Measurements from ENCODE around the gene ITGB6.
A peak's percentile ranks its signal among the peaks of the same experiment; 100 is the strongest.

The ITGB6 gene, protein sequence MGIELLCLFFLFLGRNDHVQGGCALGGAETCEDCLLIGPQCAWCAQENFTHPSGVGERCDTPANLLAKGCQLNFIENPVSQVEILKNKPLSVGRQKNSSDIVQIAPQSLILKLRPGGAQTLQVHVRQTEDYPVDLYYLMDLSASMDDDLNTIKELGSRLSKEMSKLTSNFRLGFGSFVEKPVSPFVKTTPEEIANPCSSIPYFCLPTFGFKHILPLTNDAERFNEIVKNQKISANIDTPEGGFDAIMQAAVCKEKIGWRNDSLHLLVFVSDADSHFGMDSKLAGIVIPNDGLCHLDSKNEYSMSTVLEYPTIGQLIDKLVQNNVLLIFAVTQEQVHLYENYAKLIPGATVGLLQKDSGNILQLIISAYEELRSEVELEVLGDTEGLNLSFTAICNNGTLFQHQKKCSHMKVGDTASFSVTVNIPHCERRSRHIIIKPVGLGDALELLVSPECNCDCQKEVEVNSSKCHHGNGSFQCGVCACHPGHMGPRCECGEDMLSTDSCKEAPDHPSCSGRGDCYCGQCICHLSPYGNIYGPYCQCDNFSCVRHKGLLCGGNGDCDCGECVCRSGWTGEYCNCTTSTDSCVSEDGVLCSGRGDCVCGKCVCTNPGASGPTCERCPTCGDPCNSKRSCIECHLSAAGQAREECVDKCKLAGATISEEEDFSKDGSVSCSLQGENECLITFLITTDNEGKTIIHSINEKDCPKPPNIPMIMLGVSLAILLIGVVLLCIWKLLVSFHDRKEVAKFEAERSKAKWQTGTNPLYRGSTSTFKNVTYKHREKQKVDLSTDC

DNA sequence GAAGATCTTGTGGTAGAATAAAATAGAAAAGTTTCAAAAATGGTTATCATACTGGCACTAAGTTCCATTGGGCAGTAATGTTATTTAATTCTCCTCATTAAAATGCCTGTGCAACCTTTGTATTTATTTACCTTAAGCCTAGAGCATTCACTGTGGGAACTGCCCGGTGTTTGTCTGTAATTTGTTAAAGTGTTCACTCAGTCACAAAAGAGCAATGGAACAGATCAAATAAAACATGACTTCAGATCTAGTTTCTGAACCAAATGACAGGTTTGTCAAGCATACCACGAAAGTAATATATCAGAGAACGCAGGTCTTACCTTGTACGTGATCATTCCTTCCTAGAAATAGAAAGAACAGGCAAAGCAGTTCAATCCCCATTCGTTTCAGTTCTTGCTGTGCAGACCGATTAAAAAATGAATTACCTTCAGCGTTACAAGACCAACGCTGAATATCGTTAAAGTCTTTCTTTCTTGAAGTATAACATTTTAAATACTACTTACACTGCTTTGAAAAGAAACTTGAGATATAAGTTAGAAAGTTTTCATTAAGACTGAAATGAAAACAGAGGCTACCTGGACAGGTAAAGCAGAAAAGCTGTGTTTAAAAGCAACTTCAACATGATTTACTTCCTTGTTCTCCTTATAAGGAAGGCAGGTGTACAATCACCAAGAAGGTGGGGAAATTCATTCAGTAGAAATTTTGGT is at the start of gene ITGB6:
Gene ITGB6 (minus strand): TSS at position 590 of the 707 bp plus-strand sequence. CDS start 209 bp downstream, at position 381.
- H3K9me3 ChIP-seq (ENCODE audit: control insufficient read depth, low read length) = no peaks in the 10 kb centered on the region
- H3K27me3 ChIP-seq (ENCODE audit: control insufficient read depth, insufficient read depth, low read length) = no peaks in the 10 kb centered on the region
- H3K4me1 ChIP-seq (ENCODE audit: control insufficient read depth, insufficient read depth, low read length) = peaks cover 14% of the 10 kb centered on the region
- H3K9ac ChIP-seq (ENCODE audit: low read length) = peak within 1 kb of the TSS; percentile 82
- H3K4me3 ChIP-seq (ENCODE audit: low read length) = peak within 1 kb of the TSS; percentile 39
- H3K36me3 ChIP-seq (ENCODE audit: control insufficient read depth, insufficient read depth, low read length) = no peaks in the 10 kb centered on the region

DNA sequence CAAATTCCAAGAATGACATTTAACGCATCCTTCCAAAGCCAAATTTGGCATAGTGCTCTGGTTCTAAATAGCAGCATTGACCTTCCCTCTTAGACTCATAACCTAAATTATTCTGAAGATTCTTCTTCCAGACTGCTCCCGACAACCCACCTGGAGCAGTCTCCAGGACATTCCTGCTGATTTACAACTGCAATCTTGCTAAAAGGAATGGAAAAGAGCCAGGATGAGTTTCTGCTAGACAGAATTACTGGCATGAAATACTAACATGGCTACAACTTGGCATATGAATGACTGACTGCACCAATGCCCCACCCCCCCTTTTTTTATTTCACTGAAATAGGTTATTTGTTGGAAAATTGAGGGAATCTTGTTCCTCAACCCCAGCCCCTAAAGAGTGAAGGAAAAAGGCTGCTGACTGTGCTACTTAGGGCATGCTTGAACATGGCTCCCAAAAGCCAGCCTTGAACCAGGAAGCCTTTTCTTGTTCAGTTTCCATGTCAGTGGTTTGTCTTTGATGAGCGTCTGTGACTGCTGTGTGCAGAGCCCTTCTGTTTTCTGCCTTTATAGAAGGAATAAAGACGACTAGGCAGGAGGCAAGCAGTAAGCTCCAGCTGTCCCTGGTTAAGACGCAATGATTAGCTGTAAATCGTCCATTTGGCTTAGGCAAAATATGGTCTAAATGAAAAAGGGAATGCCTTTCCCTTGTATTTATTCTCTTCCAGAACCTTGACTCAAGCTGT is 47.4 kb upstream of the ITGB6 start:
- peaks cover 20% of the 10 kb centered on the region for H3K4me1 ChIP-seq (ENCODE audit: control insufficient read depth, insufficient read depth, low read length)
- no peak overlapping the region for H3K9ac ChIP-seq (ENCODE audit: low read length)

GRCh38 chr2:160246356-160246755 is 46.3 kb upstream of the ITGB6 start:
- no peaks in the 10 kb centered on the region for H3K36me3 ChIP-seq (ENCODE audit: control insufficient read depth, insufficient read depth, low read length)
- no peak overlapping the region for H3K9ac ChIP-seq (ENCODE audit: low read length)
- H3K9me3 ChIP-seq (ENCODE audit: control insufficient read depth, low read length) = no peaks in the 10 kb centered on the region
- peaks cover 22% of the 10 kb centered on the region for H3K4me1 ChIP-seq (ENCODE audit: control insufficient read depth, insufficient read depth, low read length)
- H3K4me3 ChIP-seq (ENCODE audit: low read length) = no peak overlapping the region
- H3K27me3 ChIP-seq (ENCODE audit: control insufficient read depth, insufficient read depth, low read length) = no peaks in the 10 kb centered on the region

More for the DNA sequence above, 47.4 kb upstream of the ITGB6 start:
- H3K36me3 ChIP-seq (ENCODE audit: control insufficient read depth, insufficient read depth, low read length) = no peaks in the 10 kb centered on the region
- H3K9me3 ChIP-seq (ENCODE audit: control insufficient read depth, low read length) = no peaks in the 10 kb centered on the region
- no peaks in the 10 kb centered on the region for H3K27me3 ChIP-seq (ENCODE audit: control insufficient read depth, insufficient read depth, low read length)
- no peak overlapping the region for H3K4me3 ChIP-seq (ENCODE audit: low read length)

DNA sequence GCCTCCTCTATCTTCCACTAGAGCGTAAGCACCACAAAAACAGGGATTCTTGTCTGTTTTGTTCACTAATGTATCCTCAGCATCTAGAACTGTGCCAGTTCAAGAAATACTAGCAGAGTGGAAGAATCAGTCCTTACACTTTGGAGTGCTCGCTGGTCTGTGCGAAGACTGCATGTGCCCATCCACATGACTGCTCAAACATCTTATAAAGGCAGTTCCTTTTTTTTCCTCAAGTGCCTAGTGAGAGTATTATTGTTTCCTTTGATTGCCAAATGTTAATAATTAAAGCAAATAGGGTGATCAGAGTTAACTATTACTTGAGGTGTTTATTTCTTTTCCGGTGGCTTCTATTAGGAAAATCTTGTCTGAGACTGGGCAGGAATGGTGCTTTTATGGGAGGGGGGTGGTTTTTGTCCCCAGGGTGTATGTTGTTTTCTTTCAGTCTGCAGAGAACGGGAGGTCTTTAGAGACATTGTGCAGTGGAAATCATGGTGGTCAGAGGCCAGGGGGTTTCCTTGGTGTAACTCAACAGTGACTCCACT is 45.6 kb upstream of the ITGB6 start:
- Histone ChIP-seq H3K9ac (ENCODE audit: low read length) (no peak overlapping the region), H3K36me3 (ENCODE audit: control insufficient read depth, insufficient read depth, low read length) (no peaks in the 10 kb centered on the region), H3K9me3 (ENCODE audit: control insufficient read depth, low read length) (no peaks in the 10 kb centered on the region), H3K4me3 (ENCODE audit: low read length) (no peak overlapping the region), H3K27me3 (ENCODE audit: control insufficient read depth, insufficient read depth, low read length) (no peaks in the 10 kb centered on the region), H3K4me1 (ENCODE audit: control insufficient read depth, insufficient read depth, low read length) (peaks cover 25% of the 10 kb centered on the region)

GRCh38 chr2:160242893-160243564 is 43.0 kb upstream of the ITGB6 start:
- no peak overlapping the region for H3K9ac ChIP-seq (ENCODE audit: low read length)
- no peaks in the 10 kb centered on the region for H3K27me3 ChIP-seq (ENCODE audit: control insufficient read depth, insufficient read depth, low read length)
- H3K9me3 ChIP-seq (ENCODE audit: control insufficient read depth, low read length) = no peaks in the 10 kb centered on the region
- H3K4me1 ChIP-seq (ENCODE audit: control insufficient read depth, insufficient read depth, low read length) = peaks cover 31% of the 10 kb centered on the region
- H3K36me3 ChIP-seq (ENCODE audit: control insufficient read depth, insufficient read depth, low read length) = no peaks in the 10 kb centered on the region
- H3K4me3 ChIP-seq (ENCODE audit: low read length) = no peak overlapping the region

- Histone ChIP-seq H3K9ac (ENCODE audit: low read length) (no peak overlapping the region), H3K4me1 (ENCODE audit: control insufficient read depth, insufficient read depth, low read length) (peaks cover 31% of the 10 kb centered on the region), H3K4me3 (ENCODE audit: low read length) (no peak overlapping the region), H3K27me3 (ENCODE audit: control insufficient read depth, insufficient read depth, low read length) (no peaks in the 10 kb centered on the region), H3K9me3 (ENCODE audit: control insufficient read depth, low read length) (no peaks in the 10 kb centered on the region), H3K36me3 (ENCODE audit: control insufficient read depth, insufficient read depth, low read length) (no peaks in the 10 kb centered on the region)
These were observed 41.4 kb upstream of the ITGB6 start for GRCh38 chr2:160241251-160242137.

GRCh38 chr2:160239436-160239835 is 39.4 kb upstream of the ITGB6 start:
- Histone ChIP-seq H3K4me3 (ENCODE audit: low read length) (no peak overlapping the region), H3K9me3 (ENCODE audit: control insufficient read depth, low read length) (no peaks in the 10 kb centered on the region), H3K36me3 (ENCODE audit: control insufficient read depth, insufficient read depth, low read length) (no peaks in the 10 kb centered on the region), H3K27me3 (ENCODE audit: control insufficient read depth, insufficient read depth, low read length) (no peaks in the 10 kb centered on the region), H3K9ac (ENCODE audit: low read length) (no peak overlapping the region), H3K4me1 (ENCODE audit: control insufficient read depth, insufficient read depth, low read length) (peaks cover 25% of the 10 kb centered on the region)

DNA sequence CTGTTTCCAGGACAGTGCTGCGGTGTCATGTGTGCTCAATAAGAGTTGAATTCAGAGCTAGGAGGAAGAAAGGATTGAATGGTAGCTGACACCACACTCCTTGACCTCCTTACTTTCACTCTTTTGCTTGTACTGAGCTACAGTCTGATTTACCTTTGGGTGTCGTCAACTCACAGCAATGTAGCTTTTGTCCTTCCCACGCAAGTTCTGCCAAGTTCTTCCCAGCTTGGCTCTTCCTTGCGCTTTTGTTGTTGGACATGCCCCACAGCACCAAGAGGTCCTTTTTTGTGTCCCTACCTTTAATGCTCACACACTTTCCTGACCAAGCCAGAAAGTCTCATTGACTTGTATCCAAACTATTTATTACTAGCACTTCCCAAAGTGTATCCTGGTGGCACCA is 38.3 kb upstream of the ITGB6 start:
- Histone ChIP-seq H3K27me3 (ENCODE audit: control insufficient read depth, insufficient read depth, low read length) (no peaks in the 10 kb centered on the region), H3K4me1 (ENCODE audit: control insufficient read depth, insufficient read depth, low read length) (peaks cover 31% of the 10 kb centered on the region), H3K4me3 (ENCODE audit: low read length) (no peak overlapping the region), H3K9ac (ENCODE audit: low read length) (no peak overlapping the region), H3K9me3 (ENCODE audit: control insufficient read depth, low read length) (no peaks in the 10 kb centered on the region), H3K36me3 (ENCODE audit: control insufficient read depth, insufficient read depth, low read length) (no peaks in the 10 kb centered on the region)

- Histone ChIP-seq H3K9me3 (ENCODE audit: control insufficient read depth, low read length) (no peaks in the 10 kb centered on the region), H3K36me3 (ENCODE audit: control insufficient read depth, insufficient read depth, low read length) (no peaks in the 10 kb centered on the region), H3K9ac (ENCODE audit: low read length) (no peak overlapping the region), H3K27me3 (ENCODE audit: control insufficient read depth, insufficient read depth, low read length) (no peaks in the 10 kb centered on the region), H3K4me3 (ENCODE audit: low read length) (no peak overlapping the region), H3K4me1 (ENCODE audit: control insufficient read depth, insufficient read depth, low read length) (peaks cover 51% of the 10 kb centered on the region)
These were observed 32.9 kb upstream of the ITGB6 start for GRCh38 chr2:160232905-160233475.

DNA sequence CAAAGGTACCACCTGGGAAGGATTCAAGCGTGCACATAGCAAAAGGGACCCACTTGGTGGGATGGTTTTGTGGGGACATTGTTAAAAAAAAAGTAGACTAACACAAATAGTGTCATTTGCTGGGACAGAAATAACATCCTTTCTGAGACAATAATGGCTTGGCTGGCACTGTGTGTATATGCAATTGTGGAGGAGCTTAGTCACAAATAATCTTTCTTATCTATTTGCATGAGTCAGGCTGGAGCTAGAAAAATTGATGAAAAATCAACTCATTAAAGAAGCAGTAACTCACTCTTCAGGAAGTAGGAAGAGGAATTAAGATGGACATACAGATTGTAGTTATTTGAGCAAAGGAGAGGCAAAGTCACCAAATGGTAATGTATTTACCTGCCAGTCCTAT is 29.5 kb upstream of the ITGB6 start:
- Histone ChIP-seq H3K9ac (ENCODE audit: low read length) (no peak overlapping the region), H3K36me3 (ENCODE audit: control insufficient read depth, insufficient read depth, low read length) (no peaks in the 10 kb centered on the region), H3K27me3 (ENCODE audit: control insufficient read depth, insufficient read depth, low read length) (no peaks in the 10 kb centered on the region), H3K4me1 (ENCODE audit: control insufficient read depth, insufficient read depth, low read length) (peaks cover 83% of the 10 kb centered on the region), H3K4me3 (ENCODE audit: low read length) (no peak overlapping the region), H3K9me3 (ENCODE audit: control insufficient read depth, low read length) (no peaks in the 10 kb centered on the region)

Measured in mucosa of stomach (tissue), 1 donor.